HepG2 (cell line): Measurements from ENCODE around the gene C1orf159. TPM values are rescaled to one million over a fixed set of nuclear protein-coding genes. Genes with fewer than 3 reads are reported as not detected.

Source experiments
- BHLHE40 ChIP-seq: IDR thresholded peaks from 2 replicates; pipeline ENCODE4 v1.6.1; 2011; ENCODE audit warnings: low read length, improper control_type of control experiment
- CENPT ChIP-seq: sonication (generic); formaldehyde crosslinking; IDR thresholded peaks from 2 replicates; pipeline ENCODE4 v1.8.0; 2022; ENCODE audit warnings: low read depth, mild to moderate bottlenecking, moderate library complexity, missing genetic modification reagents
- ERF ChIP-seq: IDR thresholded peaks from 2 replicates; pipeline ENCODE4 v1.6.1; 2018; ENCODE audit warnings: missing biosample characterization, missing genetic modification reagents
- FOXM1 ChIP-seq: sonication (generic); formaldehyde crosslinking; IDR thresholded peaks from 2 replicates; pipeline ENCODE4 v1.5.0; 2020; ENCODE audit warnings: missing genetic modification reagents
- JUND ChIP-seq: sonication (generic); formaldehyde crosslinking; IDR thresholded peaks from 2 replicates; pipeline ENCODE4 v1.8.0; 2022; ENCODE audit warnings: mild to moderate bottlenecking, missing genetic modification reagents
- MTA1 ChIP-seq: sonication (generic); formaldehyde crosslinking; IDR thresholded peaks from 2 replicates; pipeline ENCODE4 v1.4.0; 2020; ENCODE audit warnings: missing genetic modification reagents, mild to moderate bottlenecking, borderline replicate concordance
- NFRKB ChIP-seq: fragments of 450-650 bp; IDR thresholded peaks from 2 replicates; pipeline ENCODE4 v1.6.1; 2017
- PAX8 ChIP-seq: sonication (generic); formaldehyde crosslinking; IDR thresholded peaks from 2 replicates; pipeline ENCODE4 v1.8.0; 2022; ENCODE audit warnings: mild to moderate bottlenecking, missing genetic modification reagents, borderline replicate concordance
- PHF21A ChIP-seq: sonication (generic); formaldehyde crosslinking; IDR thresholded peaks from 2 replicates; pipeline ENCODE4 v1.5.0; 2020; ENCODE audit warnings: mild to moderate bottlenecking, missing genetic modification reagents
- SRSF9 ChIP-seq: fragments of 200-400 bp; formaldehyde crosslinking; IDR thresholded peaks from 2 replicates; pipeline ENCODE4 v1.6.1; 2018; ENCODE audit warnings: borderline replicate concordance, mild to moderate bottlenecking, low read depth, low read length; ENCODE audit not compliant: insufficient read depth, poor library complexity, severe bottlenecking
- TBP ChIP-seq: sonication (generic); formaldehyde crosslinking; IDR thresholded peaks from 2 replicates; pipeline ENCODE4 v1.5.0; 2020; ENCODE audit warnings: missing genetic modification reagents
- TCF7 ChIP-seq: sonication (generic); IDR thresholded peaks from 2 replicates; pipeline ENCODE4 v1.6.1; 2016; ENCODE audit warnings: antibody characterized with exemption, low read depth
- YEATS2 ChIP-seq: sonication (generic); formaldehyde crosslinking; IDR thresholded peaks from 2 replicates; pipeline ENCODE4 v1.4.0; 2020; ENCODE audit warnings: missing genetic modification reagents, borderline replicate concordance
- ZNF569 ChIP-seq: sonication (generic); formaldehyde crosslinking; IDR thresholded peaks from 2 replicates; pipeline ENCODE4 v1.5.0; 2020; ENCODE audit warnings: mild to moderate bottlenecking, missing genetic modification reagents, moderate library complexity, borderline replicate concordance
- ZNF703 ChIP-seq: sonication (generic); formaldehyde crosslinking; IDR thresholded peaks from 2 replicates; pipeline ENCODE4 v1.5.1; 2020; ENCODE audit warnings: missing genetic modification reagents, mild to moderate bottlenecking, moderate library complexity, borderline replicate concordance
- ZNF792 ChIP-seq: IDR thresholded peaks from 2 replicates; pipeline ENCODE4 v1.6.1; 2016
- polyA plus RNA-seq, 8 experiments: library from polyadenylated mRNA; depleted of rRNA in 3 of 8; stranded (reverse) in 7 of 8; unstranded in 1 of 8; fragments of >200 nt; fragmentation: Illumina TruSeq in 4 of 8; extraction: Trizol in 4 of 8; gene quantifications; 2 replicates each; pipeline versions ENCODE4 v1.2.1 to v1.2.3, GENCODE V29; 2011 to 2016; ENCODE audit warnings: low read depth in 4 of 8, missing spikeins in 1 of 8, mixed read lengths in 1 of 8; ENCODE audit not compliant: insufficient read depth in 1 of 8
- total RNA-seq, 5 experiments: library from RNA; depleted of rRNA; stranded (reverse); fragments of >200 nt; fragmentation: Illumina TruSeq; extraction: Trizol; gene quantifications; 2 replicates each; pipeline ENCODE4 v1.2.3, GENCODE V29; 2016; ENCODE audit warnings: low read depth in 1 of 5
- TF ChIP-seq, protein P1 (sequence below): sonication (generic); formaldehyde crosslinking; IDR thresholded peaks from 2 replicates; pipeline ENCODE4 v1.8.1; 2022; ENCODE audit warnings: mild to moderate bottlenecking, missing genetic modification reagents
- TF ChIP-seq, protein P2 (sequence below): sonication (generic); formaldehyde crosslinking; IDR thresholded peaks from 2 replicates; pipeline ENCODE4 v1.4.0; 2020; ENCODE audit warnings: missing genetic modification reagents
- TF ChIP-seq, protein P3 (sequence below): sonication (generic); formaldehyde crosslinking; IDR thresholded peaks from 2 replicates; pipeline ENCODE4 v1.8.0; 2022; ENCODE audit warnings: low read depth, missing genetic modification reagents
- TF ChIP-seq, protein P4 (sequence below): sonication (generic); formaldehyde crosslinking; IDR thresholded peaks from 2 replicates; pipeline ENCODE4 v1.5.1; 2020; ENCODE audit warnings: missing genetic modification reagents, mild to moderate bottlenecking, borderline replicate concordance
- TF ChIP-seq, protein P5 (sequence below): sonication (generic); formaldehyde crosslinking; IDR thresholded peaks from 2 replicates; pipeline ENCODE4 v1.4.0; 2020; ENCODE audit warnings: missing genetic modification reagents; ENCODE audit errors: not compliant biosample characterization

Gene C1orf159
- total and polyA plus RNA-seq, 2 of the 13 experiments (the other 11 are each of a cell fraction or from before 2014, with no cell fraction given): 3.8 to 6.7 TPM

DNA sequence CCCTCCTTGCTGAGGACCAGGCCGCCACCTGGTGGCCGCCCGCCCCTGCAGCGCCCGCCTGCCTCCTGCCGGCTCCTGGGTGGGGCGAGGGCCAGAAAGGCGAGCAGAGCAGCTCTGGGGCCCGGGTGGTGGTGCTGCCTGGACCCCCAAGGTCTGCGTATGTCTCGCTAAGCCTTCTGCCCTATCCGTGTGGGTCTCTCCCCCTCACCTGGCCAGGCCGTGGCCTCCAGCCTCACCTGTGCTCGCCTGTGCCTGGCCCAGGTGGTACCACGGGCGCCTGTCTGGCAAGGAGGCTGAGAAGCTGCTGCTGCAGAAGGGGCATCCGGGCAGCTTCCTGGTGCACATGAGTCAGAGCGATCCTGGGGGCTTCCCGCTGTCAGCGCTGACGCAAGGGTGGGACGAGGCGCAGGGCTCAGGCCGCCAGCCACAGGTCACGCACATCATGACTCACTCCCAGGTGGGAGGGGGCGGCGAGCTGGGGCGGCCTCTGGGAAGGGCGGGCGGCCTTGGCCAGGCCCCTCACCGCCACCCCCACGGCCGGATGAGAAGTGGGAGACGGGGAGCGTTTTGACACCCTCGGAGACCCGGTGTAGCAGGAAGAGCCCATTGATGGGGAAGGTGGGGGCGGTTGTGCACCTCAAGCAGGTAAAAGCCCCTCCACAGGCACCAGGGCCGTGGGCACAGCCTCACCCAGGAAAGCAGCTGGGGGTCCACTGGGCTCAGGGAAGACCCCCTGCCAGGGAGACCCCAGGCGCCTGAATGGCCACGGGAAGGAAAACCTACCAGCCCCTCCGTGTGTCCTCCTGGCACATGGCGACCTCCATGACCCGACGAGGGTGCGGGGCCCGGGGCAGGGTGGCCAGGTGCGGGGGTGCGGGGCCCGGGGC is 51.7 kb downstream of the C1orf159 start (continued):
- 0 out of 2 replicates have a peak, but pooled peaks have one; percentile 55 for TF ChIP-seq PAX8 (CRISPR knock-in tag)
- no peak for TF ChIP-seq TCF7
- TF ChIP-seq ERF (CRISPR knock-in tag): peak; percentile 83
- TF ChIP-seq, protein P1, sequence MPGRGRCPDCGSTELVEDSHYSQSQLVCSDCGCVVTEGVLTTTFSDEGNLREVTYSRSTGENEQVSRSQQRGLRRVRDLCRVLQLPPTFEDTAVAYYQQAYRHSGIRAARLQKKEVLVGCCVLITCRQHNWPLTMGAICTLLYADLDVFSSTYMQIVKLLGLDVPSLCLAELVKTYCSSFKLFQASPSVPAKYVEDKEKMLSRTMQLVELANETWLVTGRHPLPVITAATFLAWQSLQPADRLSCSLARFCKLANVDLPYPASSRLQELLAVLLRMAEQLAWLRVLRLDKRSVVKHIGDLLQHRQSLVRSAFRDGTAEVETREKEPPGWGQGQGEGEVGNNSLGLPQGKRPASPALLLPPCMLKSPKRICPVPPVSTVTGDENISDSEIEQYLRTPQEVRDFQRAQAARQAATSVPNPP (CRISPR knock-in tag): no peak
- no peak for TF ChIP-seq TBP (CRISPR knock-in tag)
- peak; percentile 61; the same call in 1 of the 2 replicates for TF ChIP-seq YEATS2 (CRISPR knock-in tag)
- TF ChIP-seq, protein P2, sequence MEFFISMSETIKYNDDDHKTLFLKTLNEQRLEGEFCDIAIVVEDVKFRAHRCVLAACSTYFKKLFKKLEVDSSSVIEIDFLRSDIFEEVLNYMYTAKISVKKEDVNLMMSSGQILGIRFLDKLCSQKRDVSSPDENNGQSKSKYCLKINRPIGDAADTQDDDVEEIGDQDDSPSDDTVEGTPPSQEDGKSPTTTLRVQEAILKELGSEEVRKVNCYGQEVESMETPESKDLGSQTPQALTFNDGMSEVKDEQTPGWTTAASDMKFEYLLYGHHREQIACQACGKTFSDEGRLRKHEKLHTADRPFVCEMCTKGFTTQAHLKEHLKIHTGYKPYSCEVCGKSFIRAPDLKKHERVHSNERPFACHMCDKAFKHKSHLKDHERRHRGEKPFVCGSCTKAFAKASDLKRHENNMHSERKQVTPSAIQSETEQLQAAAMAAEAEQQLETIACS: no peak
- peak; percentile 30; the same call in 1 of the 2 replicates for TF ChIP-seq BHLHE40
- TF ChIP-seq MTA1 (CRISPR knock-in tag): peak; percentile 88
- TF ChIP-seq JUND (CRISPR knock-in tag): peak; percentile 95
- no peak for TF ChIP-seq FOXM1 (CRISPR knock-in tag)
- TF ChIP-seq, protein P3, sequence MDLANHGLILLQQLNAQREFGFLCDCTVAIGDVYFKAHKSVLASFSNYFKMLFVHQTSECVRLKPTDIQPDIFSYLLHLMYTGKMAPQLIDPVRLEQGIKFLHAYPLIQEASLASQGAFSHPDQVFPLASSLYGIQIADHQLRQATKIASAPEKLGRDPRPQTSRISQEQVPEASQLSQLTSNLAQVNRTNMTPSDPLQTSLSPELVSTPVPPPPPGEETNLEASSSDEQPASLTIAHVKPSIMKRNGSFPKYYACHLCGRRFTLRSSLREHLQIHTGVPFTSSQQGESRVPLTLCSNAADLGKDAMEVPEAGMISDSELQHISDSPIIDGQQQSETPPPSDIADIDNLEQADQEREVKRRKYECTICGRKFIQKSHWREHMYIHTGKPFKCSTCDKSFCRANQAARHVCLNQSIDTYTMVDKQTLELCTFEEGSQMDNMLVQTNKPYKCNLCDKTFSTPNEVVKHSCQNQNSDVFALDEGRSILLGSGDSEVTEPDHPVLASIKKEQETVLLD (CRISPR knock-in tag): no peak
- TF ChIP-seq SRSF9: no peak
- TF ChIP-seq PHF21A (CRISPR knock-in tag): peak; percentile 71; the same call in 1 of the 2 replicates
- TF ChIP-seq ZNF569 (CRISPR knock-in tag): no peak
- TF ChIP-seq, protein P4, sequence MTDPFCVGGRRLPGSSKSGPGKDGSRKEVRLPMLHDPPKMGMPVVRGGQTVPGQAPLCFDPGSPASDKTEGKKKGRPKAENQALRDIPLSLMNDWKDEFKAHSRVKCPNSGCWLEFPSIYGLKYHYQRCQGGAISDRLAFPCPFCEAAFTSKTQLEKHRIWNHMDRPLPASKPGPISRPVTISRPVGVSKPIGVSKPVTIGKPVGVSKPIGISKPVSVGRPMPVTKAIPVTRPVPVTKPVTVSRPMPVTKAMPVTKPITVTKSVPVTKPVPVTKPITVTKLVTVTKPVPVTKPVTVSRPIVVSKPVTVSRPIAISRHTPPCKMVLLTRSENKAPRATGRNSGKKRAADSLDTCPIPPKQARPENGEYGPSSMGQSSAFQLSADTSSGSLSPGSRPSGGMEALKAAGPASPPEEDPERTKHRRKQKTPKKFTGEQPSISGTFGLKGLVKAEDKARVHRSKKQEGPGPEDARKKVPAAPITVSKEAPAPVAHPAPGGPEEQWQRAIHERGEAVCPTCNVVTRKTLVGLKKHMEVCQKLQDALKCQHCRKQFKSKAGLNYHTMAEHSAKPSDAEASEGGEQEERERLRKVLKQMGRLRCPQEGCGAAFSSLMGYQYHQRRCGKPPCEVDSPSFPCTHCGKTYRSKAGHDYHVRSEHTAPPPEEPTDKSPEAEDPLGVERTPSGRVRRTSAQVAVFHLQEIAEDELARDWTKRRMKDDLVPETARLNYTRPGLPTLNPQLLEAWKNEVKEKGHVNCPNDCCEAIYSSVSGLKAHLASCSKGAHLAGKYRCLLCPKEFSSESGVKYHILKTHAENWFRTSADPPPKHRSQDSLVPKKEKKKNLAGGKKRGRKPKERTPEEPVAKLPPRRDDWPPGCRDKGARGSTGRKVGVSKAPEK (CRISPR knock-in tag): no peak
- TF ChIP-seq ZNF792: no peak
- TF ChIP-seq, protein P5, sequence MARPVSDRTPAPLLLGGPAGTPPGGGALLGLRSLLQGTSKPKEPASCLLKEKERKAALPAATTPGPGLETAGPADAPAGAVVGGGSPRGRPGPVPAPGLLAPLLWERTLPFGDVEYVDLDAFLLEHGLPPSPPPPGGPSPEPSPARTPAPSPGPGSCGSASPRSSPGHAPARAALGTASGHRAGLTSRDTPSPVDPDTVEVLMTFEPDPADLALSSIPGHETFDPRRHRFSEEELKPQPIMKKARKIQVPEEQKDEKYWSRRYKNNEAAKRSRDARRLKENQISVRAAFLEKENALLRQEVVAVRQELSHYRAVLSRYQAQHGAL (CRISPR knock-in tag): no peak
- TF ChIP-seq ZNF703 (CRISPR knock-in tag): no peak
- no peak for TF ChIP-seq CENPT (CRISPR knock-in tag)
- no peak for TF ChIP-seq NFRKB
